ENCODE results near the gene SPARCL1.

GRCh38 chr4:87510747-87511146, 18.4 kb downstream of the SPARCL1 start:
- TF ChIP-seq, protein P1, sequence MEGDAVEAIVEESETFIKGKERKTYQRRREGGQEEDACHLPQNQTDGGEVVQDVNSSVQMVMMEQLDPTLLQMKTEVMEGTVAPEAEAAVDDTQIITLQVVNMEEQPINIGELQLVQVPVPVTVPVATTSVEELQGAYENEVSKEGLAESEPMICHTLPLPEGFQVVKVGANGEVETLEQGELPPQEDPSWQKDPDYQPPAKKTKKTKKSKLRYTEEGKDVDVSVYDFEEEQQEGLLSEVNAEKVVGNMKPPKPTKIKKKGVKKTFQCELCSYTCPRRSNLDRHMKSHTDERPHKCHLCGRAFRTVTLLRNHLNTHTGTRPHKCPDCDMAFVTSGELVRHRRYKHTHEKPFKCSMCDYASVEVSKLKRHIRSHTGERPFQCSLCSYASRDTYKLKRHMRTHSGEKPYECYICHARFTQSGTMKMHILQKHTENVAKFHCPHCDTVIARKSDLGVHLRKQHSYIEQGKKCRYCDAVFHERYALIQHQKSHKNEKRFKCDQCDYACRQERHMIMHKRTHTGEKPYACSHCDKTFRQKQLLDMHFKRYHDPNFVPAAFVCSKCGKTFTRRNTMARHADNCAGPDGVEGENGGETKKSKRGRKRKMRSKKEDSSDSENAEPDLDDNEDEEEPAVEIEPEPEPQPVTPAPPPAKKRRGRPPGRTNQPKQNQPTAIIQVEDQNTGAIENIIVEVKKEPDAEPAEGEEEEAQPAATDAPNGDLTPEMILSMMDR (conservative IDR thresholded peaks at IDR 0.05; ENCODE audit: low read length): no peak
- TF ChIP-seq EZH2phosphoT487 (IDR thresholded peaks at IDR 0.05; ENCODE audit: borderline replicate concordance): no peak

Data from Loucy (cell line).